Fibroblast of skin of scalp (primary cell): ENCODE measurements around the gene USO1. TPM values are rescaled to one million over a fixed set of nuclear protein-coding genes. Genes with fewer than 3 reads are reported as not detected.
"Not testable (repeated sequence)": the region's sequence is repeated elsewhere in the genome, so short reads cannot be mapped to it uniquely, and the experiment has no call there.

Experiments
- DNase-seq: peaks from one replicate; pipeline ENCODE4 v3.0.0-alpha.2; 2013
- polyA plus RNA-seq, 2 experiments: library from polyadenylated mRNA; unstranded; fragments of 120-200 nt; gene quantifications; one replicate each; pipeline ENCODE4 v1.2.1, GENCODE V29; 2013; ENCODE audit not compliant: insufficient read length in 2 of 2

Gene USO1, protein sequence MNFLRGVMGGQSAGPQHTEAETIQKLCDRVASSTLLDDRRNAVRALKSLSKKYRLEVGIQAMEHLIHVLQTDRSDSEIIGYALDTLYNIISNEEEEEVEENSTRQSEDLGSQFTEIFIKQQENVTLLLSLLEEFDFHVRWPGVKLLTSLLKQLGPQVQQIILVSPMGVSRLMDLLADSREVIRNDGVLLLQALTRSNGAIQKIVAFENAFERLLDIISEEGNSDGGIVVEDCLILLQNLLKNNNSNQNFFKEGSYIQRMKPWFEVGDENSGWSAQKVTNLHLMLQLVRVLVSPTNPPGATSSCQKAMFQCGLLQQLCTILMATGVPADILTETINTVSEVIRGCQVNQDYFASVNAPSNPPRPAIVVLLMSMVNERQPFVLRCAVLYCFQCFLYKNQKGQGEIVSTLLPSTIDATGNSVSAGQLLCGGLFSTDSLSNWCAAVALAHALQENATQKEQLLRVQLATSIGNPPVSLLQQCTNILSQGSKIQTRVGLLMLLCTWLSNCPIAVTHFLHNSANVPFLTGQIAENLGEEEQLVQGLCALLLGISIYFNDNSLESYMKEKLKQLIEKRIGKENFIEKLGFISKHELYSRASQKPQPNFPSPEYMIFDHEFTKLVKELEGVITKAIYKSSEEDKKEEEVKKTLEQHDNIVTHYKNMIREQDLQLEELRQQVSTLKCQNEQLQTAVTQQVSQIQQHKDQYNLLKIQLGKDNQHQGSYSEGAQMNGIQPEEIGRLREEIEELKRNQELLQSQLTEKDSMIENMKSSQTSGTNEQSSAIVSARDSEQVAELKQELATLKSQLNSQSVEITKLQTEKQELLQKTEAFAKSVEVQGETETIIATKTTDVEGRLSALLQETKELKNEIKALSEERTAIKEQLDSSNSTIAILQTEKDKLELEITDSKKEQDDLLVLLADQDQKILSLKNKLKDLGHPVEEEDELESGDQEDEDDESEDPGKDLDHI
- polyA plus RNA-seq (2013, experiment 1 of 2; ENCODE audit: insufficient read length): 92.1 TPM
- polyA plus RNA-seq (2013, experiment 2 of 2; ENCODE audit: insufficient read length): 101 TPM

DNA sequence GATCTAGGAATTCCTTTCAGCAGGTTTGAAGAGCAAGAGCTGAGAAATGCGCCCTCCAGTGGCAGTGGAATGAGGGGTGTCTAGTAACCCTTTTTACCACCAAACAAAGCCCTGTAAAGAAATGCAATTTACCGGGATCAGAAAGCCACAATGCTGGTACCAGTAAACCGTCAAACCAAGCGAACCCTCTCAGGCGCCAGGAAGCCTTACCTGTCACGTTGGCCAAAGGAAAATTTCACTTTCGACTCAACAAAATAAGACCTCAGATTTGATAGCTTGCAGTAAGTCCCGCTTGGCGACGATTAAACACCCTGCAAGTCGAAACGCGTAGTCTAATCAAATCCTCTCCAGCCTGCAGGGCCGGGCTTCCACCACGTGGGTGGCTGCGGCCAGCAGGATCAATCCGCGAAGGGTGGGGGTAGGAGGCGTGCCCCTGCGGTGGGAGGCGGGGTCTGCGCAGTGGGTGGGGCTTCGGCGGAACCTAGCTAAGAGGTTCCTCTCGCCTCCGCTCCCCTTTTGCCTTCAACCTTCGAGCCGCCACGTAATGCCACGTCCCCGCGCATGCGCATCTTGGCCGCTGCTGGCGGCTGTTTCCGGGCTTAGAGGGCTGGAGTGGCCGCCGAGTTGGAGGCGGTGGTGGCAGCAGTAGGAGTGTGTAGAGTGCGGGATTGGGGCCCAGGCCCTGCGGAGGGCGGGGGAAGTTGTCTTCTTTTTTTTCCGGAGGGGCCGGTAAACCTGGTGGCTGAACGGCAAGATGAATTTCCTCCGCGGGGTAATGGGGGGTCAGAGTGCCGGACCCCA is at the start of gene USO1:
Gene USO1 (plus strand): TSS at position 512 of the 801 bp plus-strand sequence. CDS start 243 bp downstream, at position 755.
- DNase-seq: peak; percentile 99

DNA sequence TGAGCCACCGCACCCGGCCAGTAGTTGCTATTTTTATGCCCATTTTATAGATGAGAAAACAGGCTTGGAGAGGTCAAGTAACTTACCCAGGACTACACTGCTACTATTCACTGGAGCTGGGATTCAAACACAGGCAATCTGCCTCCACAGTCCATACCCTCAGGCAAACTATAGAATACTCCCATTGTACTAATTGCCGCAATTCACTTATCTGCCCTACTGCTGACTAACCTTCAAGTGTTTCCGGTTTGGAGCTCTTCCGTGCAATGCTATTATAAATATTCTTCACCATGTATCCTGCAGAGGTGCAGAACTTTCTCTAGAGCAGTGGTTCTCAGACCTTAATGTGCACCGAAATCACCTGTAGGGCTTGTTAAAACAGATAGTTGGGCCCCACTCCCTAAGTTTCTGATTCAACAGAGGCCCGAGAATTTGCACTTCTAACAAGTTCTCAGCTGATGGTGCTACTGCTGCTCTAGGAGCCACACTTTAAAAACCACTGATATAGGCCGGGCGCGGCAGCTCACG is 49.3 kb upstream of the USO1 start:
- DNase-seq: no peak

GRCh38 chr4:75678473-75678872 is 45.9 kb upstream of the USO1 start:
- DNase-seq: no peak

DNA sequence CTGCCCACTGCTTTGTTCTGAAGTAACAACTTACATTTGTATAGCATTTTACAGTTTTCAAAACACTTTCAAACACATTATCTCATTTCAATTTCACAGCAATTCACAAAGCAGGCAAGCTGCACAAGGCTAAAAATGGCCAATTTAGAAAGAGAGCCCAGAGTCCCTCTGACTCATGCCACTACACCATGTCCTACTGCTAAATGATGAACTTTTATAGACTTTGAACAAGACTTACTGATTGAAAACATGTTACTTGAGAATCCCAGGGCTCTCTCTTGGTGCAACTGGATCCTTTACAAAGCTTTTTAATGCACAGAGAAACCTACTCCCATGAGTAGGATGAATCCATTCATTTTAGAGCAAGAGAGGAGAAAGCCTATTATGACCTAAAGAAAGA is 45.4 kb upstream of the USO1 start:
- no peak for DNase-seq

- DNase-seq: peak; percentile 9
Observed at GRCh38 chr4:75679876-75680575, 44.4 kb upstream of the USO1 start.

DNA sequence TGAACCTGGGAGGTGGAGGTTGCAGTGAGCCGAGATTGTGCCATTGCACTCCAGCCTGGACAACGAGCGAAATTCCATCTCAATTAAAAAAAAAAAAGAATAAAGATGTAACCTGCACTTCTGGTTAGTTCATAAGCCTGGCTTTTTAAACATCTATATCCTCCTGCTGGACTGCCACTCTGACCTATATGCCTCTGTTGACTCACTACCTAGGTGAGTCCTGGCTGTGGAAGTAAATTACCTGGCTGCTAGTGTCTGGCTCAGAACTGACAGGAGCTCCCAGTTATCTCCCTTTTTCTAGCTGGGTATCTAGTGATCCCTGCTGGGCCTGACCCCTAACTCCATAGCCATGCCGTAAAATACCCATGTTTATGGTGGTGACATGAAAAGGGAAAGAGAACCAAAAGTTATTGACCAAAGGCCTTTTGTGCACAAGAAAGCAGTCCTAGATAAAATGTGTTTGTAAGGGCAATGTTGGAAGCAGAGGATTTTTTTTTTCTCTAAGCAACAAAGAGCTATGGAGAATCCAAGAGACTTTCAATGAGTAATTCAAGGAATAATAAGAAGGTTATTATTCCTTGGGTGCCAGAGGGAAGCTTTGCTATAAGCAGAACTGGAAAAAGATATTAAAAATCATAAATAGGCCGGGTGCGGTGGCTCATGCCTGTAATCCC is 40.8 kb upstream of the USO1 start:
- DNase-seq: no peak

- no peak for DNase-seq
Observed at GRCh38 chr4:75685546-75686189, 38.7 kb upstream of the USO1 start.

DNA sequence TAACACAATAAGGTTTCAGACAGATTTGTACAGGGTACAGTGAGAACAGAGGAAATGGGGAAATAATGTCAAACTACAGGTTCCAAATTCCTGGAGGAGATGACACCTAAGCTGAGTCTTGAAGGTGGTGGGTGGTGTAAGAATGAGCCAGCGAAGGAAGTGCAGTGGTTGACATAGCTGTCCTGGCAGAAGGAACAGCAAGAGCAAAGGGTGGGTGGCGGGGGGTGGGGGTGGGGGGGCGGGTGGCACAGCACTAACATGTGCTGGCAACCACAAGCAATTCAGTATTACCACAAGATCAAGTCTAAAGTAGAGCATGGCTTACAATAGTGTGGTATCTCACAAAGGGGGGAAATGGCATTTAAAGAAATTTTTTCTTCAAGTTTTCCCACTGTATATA is 38.0 kb upstream of the USO1 start:
- DNase-seq: no peak

- DNase-seq: not testable (repeated sequence)
Observed at GRCh38 chr4:75687125-75687524, 37.3 kb upstream of the USO1 start.

GRCh38 chr4:75692066-75692465 is 32.3 kb upstream of the USO1 start:
- DNase-seq: not testable (repeated sequence)

GRCh38 chr4:75696071-75696470 is 28.3 kb upstream of the USO1 start:
- DNase-seq: no peak

DNA sequence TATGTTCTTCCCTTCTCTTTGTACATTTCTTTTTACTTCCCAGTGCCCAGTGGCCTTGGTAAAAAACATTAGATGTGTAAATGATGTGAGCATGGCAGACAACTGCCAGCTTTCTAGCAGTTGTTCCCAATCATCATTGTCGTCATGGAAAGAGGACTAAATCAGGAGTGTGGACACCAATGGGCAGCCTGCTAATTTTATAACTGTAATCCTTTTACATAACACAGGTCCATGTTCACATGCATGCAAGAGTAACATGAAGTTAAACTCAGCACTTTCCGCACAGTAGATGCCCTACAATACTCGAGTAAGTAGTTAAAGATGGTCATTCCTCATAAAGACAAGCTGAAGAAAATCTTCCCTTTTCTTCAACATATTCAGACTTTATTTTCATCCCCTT is 27.8 kb upstream of the USO1 start:
- no peak for DNase-seq

DNA sequence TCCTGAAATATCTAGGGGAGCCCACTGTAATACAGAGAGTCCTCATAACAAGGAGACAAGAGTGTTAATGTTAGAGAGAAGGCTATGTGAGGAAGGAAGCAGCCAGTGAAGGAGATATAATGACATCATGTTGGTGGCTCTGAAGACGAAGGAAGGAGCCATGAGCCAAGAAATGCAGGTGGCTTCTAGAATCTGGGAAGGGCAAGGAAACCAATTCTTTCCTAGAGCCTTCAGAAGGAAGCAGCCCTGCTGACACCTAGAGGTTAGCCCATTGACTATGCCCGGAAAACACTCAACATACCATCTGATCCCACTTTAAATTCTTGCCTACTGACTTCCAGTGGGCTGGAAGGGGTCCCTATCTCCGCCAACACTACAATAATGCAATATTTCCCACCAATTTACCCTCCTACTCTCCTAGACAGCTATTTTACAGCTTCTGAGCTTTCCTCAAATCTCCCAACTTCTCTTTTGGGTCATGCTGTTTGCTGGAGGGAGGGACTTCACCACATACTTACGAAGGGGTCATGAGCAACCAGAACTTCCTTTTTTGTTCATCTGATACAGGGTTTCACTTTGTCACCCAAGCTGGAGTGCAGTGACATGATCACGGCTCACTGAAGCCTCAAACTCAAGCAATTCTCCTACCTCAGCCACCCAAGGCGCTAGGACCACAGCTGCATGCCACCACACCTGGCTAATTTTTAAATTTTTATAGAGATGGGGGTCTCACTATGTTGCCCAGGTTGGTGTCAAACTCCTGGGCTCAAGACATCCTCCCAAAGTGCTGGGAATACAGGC is 26.0 kb upstream of the USO1 start:
- no peak for DNase-seq

- no peak for DNase-seq
Observed at GRCh38 chr4:75698963-75699228, 25.5 kb upstream of the USO1 start.

- no peak for DNase-seq
Observed at GRCh38 chr4:75699299-75699698, 25.1 kb upstream of the USO1 start.

DNA sequence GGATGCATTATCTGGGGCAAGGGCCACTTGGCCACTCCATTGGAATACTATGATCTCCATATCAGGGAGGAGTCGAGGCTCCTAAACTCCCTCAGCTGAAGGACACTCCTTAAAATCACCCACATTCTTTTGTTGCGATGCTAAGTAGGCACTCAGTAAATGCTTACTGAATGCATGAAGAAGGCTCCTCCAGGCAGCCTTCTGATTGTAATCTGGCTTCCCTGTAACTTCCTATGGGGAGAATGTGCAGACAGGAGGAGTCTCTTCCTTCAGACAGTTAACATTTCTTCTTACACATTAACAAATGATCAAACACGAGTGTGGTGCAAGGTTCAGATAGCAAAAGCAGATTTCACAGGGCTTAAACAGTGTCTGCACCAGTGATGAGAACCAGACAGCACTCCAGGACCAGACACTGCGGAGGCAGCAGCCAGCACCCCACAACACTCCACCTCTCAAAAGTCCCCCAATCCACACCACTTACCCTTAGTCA is 21.4 kb upstream of the USO1 start:
- no peak for DNase-seq

DNA sequence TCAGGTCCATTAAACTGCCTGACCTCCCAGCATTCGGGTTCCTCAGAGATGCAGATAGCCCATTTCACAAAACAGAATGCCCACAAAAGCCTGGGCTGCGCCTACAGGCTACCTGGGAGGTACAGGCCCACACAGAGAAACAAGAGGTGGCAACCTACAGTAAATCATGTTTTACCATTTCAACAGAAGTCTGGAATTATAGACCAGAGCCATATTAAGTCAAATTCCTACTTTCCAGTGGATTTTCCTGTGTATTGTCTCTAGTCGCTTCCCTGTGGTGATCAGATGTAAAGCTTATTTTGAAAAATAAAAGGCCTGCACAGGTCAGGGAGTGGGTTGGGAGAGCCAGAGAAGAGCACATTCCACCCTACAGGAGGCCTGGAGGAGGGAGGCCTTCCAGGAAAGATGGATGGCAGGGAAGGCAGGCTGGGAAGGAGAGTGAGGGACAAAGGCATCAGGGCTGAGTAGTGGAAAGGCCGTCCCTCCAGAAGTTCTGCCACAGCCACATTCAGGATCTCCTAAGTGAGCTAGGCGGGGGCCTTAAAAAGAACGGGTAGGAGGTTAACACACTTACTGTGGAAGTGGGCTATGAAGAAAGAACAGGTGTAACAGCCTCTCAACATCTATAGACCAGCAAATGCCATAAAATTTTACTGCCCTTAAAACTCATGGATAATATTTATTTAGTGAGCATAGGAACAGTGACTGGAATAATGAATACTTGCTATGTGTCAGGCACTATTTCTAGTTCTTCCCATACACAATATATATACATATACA is 19.0 kb upstream of the USO1 start:
- DNase-seq: no peak

- DNase-seq: no peak
Observed at GRCh38 chr4:75708218-75708691, 16.1 kb upstream of the USO1 start.

DNA sequence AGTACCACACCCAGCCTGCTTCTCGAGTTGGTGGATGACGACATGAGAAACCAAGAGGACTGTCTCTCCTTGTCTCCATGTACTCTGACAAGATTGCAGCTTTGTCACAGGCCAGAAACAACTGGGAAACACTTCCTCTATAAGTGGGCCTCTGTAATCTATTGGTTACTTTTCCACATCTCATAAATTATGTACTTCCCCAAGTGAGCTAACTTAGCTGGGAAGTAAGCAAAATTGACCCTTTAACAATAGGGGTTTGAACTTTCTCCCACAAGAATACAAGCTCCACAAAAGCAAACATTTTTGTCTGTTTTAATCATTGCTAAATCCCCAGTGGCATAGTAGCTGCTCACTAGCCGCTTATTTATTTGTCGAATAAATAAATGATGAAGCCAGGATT is 14.1 kb upstream of the USO1 start:
- DNase-seq: no peak
